ENCODE measurements around the gene SLC13A2.

GRCh38 chr17:28547096-28547622 is 73.7 kb downstream of the SLC13A2 start:
- TF ChIP-seq CEBPB (IDR thresholded peaks at IDR 0.05) (no peak), EP300 (IDR thresholded peaks at IDR 0.05; ENCODE audit: borderline replicate concordance) (no peak), REST (IDR thresholded peaks at IDR 0.05; ENCODE audit: low read depth) (no peak)
